H9 (cell line): ENCODE results near the gene ARHGAP15. TPM values are rescaled to one million over a fixed set of nuclear protein-coding genes. Genes with fewer than 3 reads are reported as not detected.

Experiments
- DNase-seq: peaks from one replicate; pipeline ENCODE4 v3.0.0-alpha.2; 2017
- H2AFZ ChIP-seq: one replicate; pipeline ENCODE4 v1.6.1; 2013; ENCODE audit warnings: mild to moderate bottlenecking, low read length, control low read depth, moderate library complexity
- H2AK5ac ChIP-seq: 2 replicates; pipeline ENCODE4 v1.6.1; 2013; ENCODE audit warnings: low read length, control low read depth, mixed read lengths; ENCODE audit not compliant: insufficient read length
- H2BK120ac ChIP-seq: one replicate; pipeline ENCODE4 v1.6.1; 2013; ENCODE audit warnings: low read depth, mild to moderate bottlenecking, low read length, control low read depth, inconsistent platforms; ENCODE audit not compliant: poor library complexity, severe bottlenecking
- H2BK12ac ChIP-seq: 2 replicates; pipeline ENCODE4 v1.6.1; 2013; ENCODE audit warnings: low read length, control low read depth, mixed read lengths, low read depth; ENCODE audit not compliant: insufficient read length
- H2BK15ac ChIP-seq: 2 replicates; pipeline ENCODE4 v1.6.1; 2013; ENCODE audit warnings: low read depth, low read length, control low read depth
- H2BK20ac ChIP-seq: one replicate; pipeline ENCODE4 v1.6.1; 2013; ENCODE audit warnings: low read depth, mild to moderate bottlenecking, low read length, control low read depth, inconsistent platforms; ENCODE audit not compliant: poor library complexity, severe bottlenecking
- H2BK5ac ChIP-seq: 2 replicates; pipeline ENCODE4 v1.6.1; 2013; ENCODE audit warnings: low read length, control low read depth, mixed read lengths; ENCODE audit not compliant: insufficient read length
- H3K14ac ChIP-seq: 2 replicates; pipeline ENCODE4 v1.6.1; 2013; ENCODE audit warnings: low read length, control low read depth; ENCODE audit not compliant: insufficient read depth
- H3K18ac ChIP-seq: 2 replicates; pipeline ENCODE4 v1.6.1; 2013; ENCODE audit warnings: low read depth, mild to moderate bottlenecking, mixed read lengths, low read length, control low read depth; ENCODE audit not compliant: insufficient read length
- H3K23ac ChIP-seq: 2 replicates; pipeline ENCODE4 v1.6.1; 2013; ENCODE audit warnings: low read length, control low read depth, mixed read lengths, low read depth; ENCODE audit not compliant: insufficient read length
- H3K23me2 ChIP-seq: 2 replicates; pipeline ENCODE4 v1.6.1; 2013; ENCODE audit warnings: low read depth, mild to moderate bottlenecking, mixed read lengths, low read length, control low read depth; ENCODE audit not compliant: insufficient read length, poor library complexity, severe bottlenecking
- H3K27ac ChIP-seq: 2 replicates; pipeline ENCODE4 v1.5.1; 2013; ENCODE audit warnings: low read length, control low read depth, mixed read lengths, low read depth; ENCODE audit not compliant: insufficient read length
- H3K27me3 ChIP-seq: 2 replicates; pipeline ENCODE4 v1.6.1; 2013; ENCODE audit warnings: low read length, control low read depth, inconsistent platforms; ENCODE audit not compliant: insufficient read depth
- H3K4ac ChIP-seq: 2 replicates; pipeline ENCODE4 v1.6.1; 2013; ENCODE audit warnings: low read depth, mild to moderate bottlenecking, control low read depth, inconsistent platforms, low read length, moderate library complexity
- H3K4me1 ChIP-seq: 2 replicates; pipeline ENCODE4 v1.6.1; 2013; ENCODE audit warnings: low read length, control low read depth, inconsistent platforms; ENCODE audit not compliant: insufficient read depth
- H3K4me2 ChIP-seq: 2 replicates; pipeline ENCODE4 v1.6.1; 2013; ENCODE audit warnings: low read length, control low read depth, mixed read lengths; ENCODE audit not compliant: insufficient read length, insufficient read depth
- H3K56ac ChIP-seq: 2 replicates; pipeline ENCODE4 v1.6.1; 2013; ENCODE audit warnings: low read depth, mild to moderate bottlenecking, mixed read lengths, low read length, control low read depth; ENCODE audit not compliant: insufficient read length
- H3K79me1 ChIP-seq: 2 replicates; pipeline ENCODE4 v1.6.1; 2013; ENCODE audit warnings: low read depth, mild to moderate bottlenecking, moderate library complexity, low read length, control low read depth, inconsistent platforms; ENCODE audit not compliant: insufficient read depth, poor library complexity, severe bottlenecking
- H3K79me2 ChIP-seq: 2 replicates; pipeline ENCODE4 v1.6.1; 2013; ENCODE audit warnings: low read length, control low read depth, inconsistent platforms; ENCODE audit not compliant: insufficient read depth
- H3K9ac ChIP-seq: 2 replicates; pipeline ENCODE4 v1.6.1; 2013; ENCODE audit warnings: low read length, control low read depth, mixed read lengths; ENCODE audit not compliant: insufficient read length; ENCODE audit errors: extremely low read depth
- H3K9me3 ChIP-seq: one replicate; pipeline ENCODE4 v1.6.1; 2013; ENCODE audit warnings: low read depth, low read length, inconsistent platforms; ENCODE audit not compliant: control insufficient read depth
- H3T11ph ChIP-seq: one replicate; pipeline ENCODE4 v1.6.1; 2013; ENCODE audit warnings: mild to moderate bottlenecking, low read length, control low read depth, inconsistent platforms
- H4K20me1 ChIP-seq: one replicate; pipeline ENCODE4 v1.6.1; 2013; ENCODE audit not compliant: control insufficient read depth, insufficient read length, insufficient read depth
- H4K5ac ChIP-seq: 2 replicates; pipeline ENCODE4 v1.6.1; 2013; ENCODE audit warnings: low read depth, mild to moderate bottlenecking, mixed read lengths, low read length, control low read depth; ENCODE audit not compliant: insufficient read length
- H4K8ac ChIP-seq: replicated peaks from 2 replicates; pipeline ENCODE4 v1.6.1; 2013; ENCODE audit warnings: low read length, control low read depth, mixed read lengths, low read depth; ENCODE audit not compliant: insufficient read length
- H4K91ac ChIP-seq: 2 replicates; pipeline ENCODE4 v1.6.1; 2013; ENCODE audit warnings: low read depth, mild to moderate bottlenecking, moderate library complexity, mixed read lengths, low read length, control low read depth; ENCODE audit not compliant: insufficient read length
- H3K27ac Mint-ChIP-seq, 3 experiments: 2 replicates in 2 of 3; 3 replicates in 1 of 3; pipeline ENCODE4 v1.8.0; 2020 to 2021; ENCODE audit warnings: mixed read lengths in 3 of 3, mild to moderate bottlenecking in 1 of 3, moderate library complexity in 1 of 3
- H3K27me3 Mint-ChIP-seq: 2 replicates; pipeline ENCODE4 v1.8.0; 2021; ENCODE audit warnings: low read depth, mild to moderate bottlenecking, moderate library complexity, mixed read lengths
- H3K36me3 Mint-ChIP-seq, 3 experiments: 2 replicates in 2 of 3; 3 replicates in 1 of 3; pipeline ENCODE4 v1.8.0; 2020 to 2021; ENCODE audit warnings: low read depth in 3 of 3, mixed read lengths in 3 of 3; ENCODE audit not compliant: insufficient read depth in 1 of 3
- H3K4me1 Mint-ChIP-seq, 2 experiments: 2 replicates each; pipeline ENCODE4 v1.8.0; 2020; ENCODE audit warnings: mixed read lengths in 2 of 2
- H3K4me3 Mint-ChIP-seq, 2 experiments: 2 replicates in 1 of 2; 3 replicates in 1 of 2; pipeline ENCODE4 v1.8.0; 2020 to 2021; ENCODE audit warnings: mild to moderate bottlenecking in 2 of 2, mixed read lengths in 2 of 2, moderate library complexity in 1 of 2
- H3K9me3 Mint-ChIP-seq, 2 experiments: 2 replicates in 1 of 2; 3 replicates in 1 of 2; pipeline ENCODE4 v1.8.0; 2020; ENCODE audit warnings: mild to moderate bottlenecking in 2 of 2, mixed read lengths in 2 of 2, moderate library complexity in 1 of 2
- CTCF ChIP-seq: fragments of 200-600 bp; sonication (generic); conservative IDR thresholded peaks from 3 replicates; pipeline ENCODE4 v1.8.0; 2021; ENCODE audit warnings: antibody characterized with exemption, mild to moderate bottlenecking
- WGBS: extraction: QIAGEN DNeasy Blood & Tissue Kit; methylation state at CpG from one replicate; pipeline ENCODE4 v1.1.7; 2013; ENCODE audit warnings: missing lambda C conversion rate, low lambda C conversion rate, mixed read lengths; ENCODE audit not compliant: insufficient read length; ENCODE audit errors: extremely low coverage; 5-methylcytosine and 5-hydroxymethylcytosine counted together
- total RNA-seq: library from RNA; stranded (reverse); gene quantifications from 2 replicates; pipeline ENCODE4 v1.2.1, GENCODE V29; 2021

ARHGAP15 gene
- total RNA-seq, 1 experiment from 2014 or later: not detected

- peaks cover 0 to 4% of the 10 kb centered on the region in 2 experiments; a peak in 1 of 4 replicates for H3K4me1 Mint-ChIP-seq
- H3K4me1 ChIP-seq: no peaks in the 10 kb centered on the region
- H2BK120ac ChIP-seq: no peak overlapping the region
- H3K4me3 Mint-ChIP-seq: no peak overlapping the region
- no peaks in the 10 kb centered on the region for H3K9me3 Mint-ChIP-seq
- no peaks in the 10 kb centered on the region for H3K27me3 ChIP-seq
- no peak overlapping the region for H3K27ac ChIP-seq
- no peak overlapping the region for H2BK12ac ChIP-seq
- H4K8ac ChIP-seq: no peak overlapping the region
- H3K4me2 ChIP-seq: no peak overlapping the region
- H3K36me3 Mint-ChIP-seq: no peaks in the 10 kb centered on the region
- H3K14ac ChIP-seq: no peak overlapping the region
- H3K9ac ChIP-seq: no peak overlapping the region
- H3K79me1 ChIP-seq: no peaks in the 10 kb centered on the region
- H3K27ac Mint-ChIP-seq: peak overlapping the region in 1 of 3 experiments; percentile 27; a peak in 1 of 7 replicates
- no peaks in the 10 kb centered on the region for H3K79me2 ChIP-seq
- H4K20me1 ChIP-seq: no peaks in the 10 kb centered on the region
- no peaks in the 10 kb centered on the region for H3K27me3 Mint-ChIP-seq
- H3T11ph ChIP-seq: no peak overlapping the region
- H3K4ac ChIP-seq: no peak overlapping the region
- H4K5ac ChIP-seq: no peak overlapping the region
- H2BK15ac ChIP-seq: no peak overlapping the region
- no peaks in the 10 kb centered on the region for H3K9me3 ChIP-seq
- H2BK5ac ChIP-seq: no peak overlapping the region
- TF ChIP-seq CTCF: no peak
- WGBS: no CpG with 5 or more reads among the region's 2 CpGs
- no peak overlapping the region for H3K23ac ChIP-seq
- no peak for DNase-seq
- no peak overlapping the region for H3K18ac ChIP-seq
- no peak overlapping the region for H2AK5ac ChIP-seq
- H3K23me2 ChIP-seq: no peaks in the 10 kb centered on the region
- no peak overlapping the region for H3K56ac ChIP-seq
- H2AFZ ChIP-seq: no peak overlapping the region
- no peak overlapping the region for H4K91ac ChIP-seq
- H2BK20ac ChIP-seq: no peak overlapping the region
Measured at GRCh38 chr2:143124445-143124844, 4.8 kb upstream of the ARHGAP15 start.
